Psoas muscle (tissue), 8 donors: ENCODE measurements around the gene ARHGAP30. TPM values are rescaled to one million over a fixed set of nuclear protein-coding genes. Genes with fewer than 3 reads are reported as not detected.

Source experiments
- ATAC-seq, 4 donors: fragments of 200-7000 bp; cut with Tn5 transposase; one replicate each; pipeline ENCODE4 v1.9.1; 2020; ENCODE audit warnings: moderate library complexity in 3 of 4, mild to moderate bottlenecking in 2 of 4
- DNase-seq, 2 donors: peaks; one replicate each; pipeline ENCODE4 v3.0.0-alpha.2; 2020
- H3K27ac ChIP-seq: fragments of 200-600 bp; one replicate; pipeline ENCODE4 v1.8.0; 2022
- H3K27me3 ChIP-seq, 3 donors: fragments of 200-600 bp in 1 of 3; one replicate each; pipeline versions ENCODE4 v1.6.1 to v1.8.0; 2013 to 2022; ENCODE audit warnings: low read length in 2 of 3, mild to moderate bottlenecking in 2 of 3, moderate library complexity in 1 of 3; ENCODE audit not compliant: insufficient read depth in 3 of 3
- H3K36me3 ChIP-seq, 2 donors: fragments of 200-600 bp in 1 of 2; one replicate each; pipeline versions ENCODE4 v1.6.1 to v1.8.0; 2013 to 2022; ENCODE audit warnings: low read depth in 1 of 2, mild to moderate bottlenecking in 1 of 2, moderate library complexity in 1 of 2; ENCODE audit not compliant: insufficient read depth in 1 of 2
- H3K4me1 ChIP-seq: fragments of 200-600 bp; one replicate; pipeline ENCODE4 v1.8.0; 2022
- H3K4me3 ChIP-seq: fragments of 200-600 bp; one replicate; pipeline ENCODE4 v1.8.0; 2022; ENCODE audit warnings: mild to moderate bottlenecking
- H3K9me3 ChIP-seq: fragments of 200-600 bp; one replicate; pipeline ENCODE4 v1.8.0; 2022
- WGBS, 3 donors: extraction: QIAGEN DNeasy Blood & Tissue Kit; methylation state at CpG; one replicate each; pipeline versions ENCODE4 v1.1.6 to v1.1.7; 2013; 5-methylcytosine and 5-hydroxymethylcytosine counted together
- intact Hi-C, 2 donors: fragments of 100-400 bp; cut with DNase I; formaldehyde crosslinking; loops; one replicate each; pipeline versions ENCODE4 v1.11.0 to v1.14.2; 2022
- polyA plus RNA-seq, 3 donors: library from polyadenylated mRNA; stranded (reverse); fragments of 200-250 nt; gene quantifications; one replicate each; pipeline ENCODE4 v1.2.3, GENCODE V29; 2013
- total RNA-seq, 4 donors: library from RNA; stranded (reverse); fragmentation: NEBNext Ultra II Directional in 2 of 4; extraction: Animal tissue kit (Norgen Biotek cat#: 25700) in 2 of 4; gene quantifications; one replicate each; pipeline versions ENCODE4 v1.2.1 to v1.2.4, GENCODE V29; 2021 to 2023
- TF ChIP-seq, protein P1 (sequence below): fragments of 200-600 bp; IDR thresholded peaks from one replicate; pipeline ENCODE4 v1.8.0; 2022; ENCODE audit warnings: antibody characterized with exemption
- donor health status: healthy with polysubstance abuse.
- donor health status: DM: no; HTN: no; CAD: no; lungs with moderate emphysema.
- donor health status: Bipolar disorder and iron deficiency.
- donor health status: healthy.
- donor health status: DM: yes; HTN: yes; CAD: no.
- donor health status: DM: no; HTN: no; CAD: no.
- donor health status: DM: no; HTN: no; CAD: no.
- donor health status: DM: yes; HTN: yes; CAD: no.

The ARHGAP30 gene
- total and polyA plus RNA-seq, 7 donors = 0.44 to 3.3 (median 1.6) TPM

- Histone ChIP-seq H3K27ac (no peak within 1 kb of the TSS), H3K9me3 (no peaks in the 10 kb centered on the region), H3K36me3 (no peaks in the 10 kb centered on the region), H3K4me1 (no peaks in the 10 kb centered on the region), H3K27me3 (no peaks in the 10 kb centered on the region), H3K4me3 (no peak within 1 kb of the TSS)
- intact Hi-C loops = no loop called here
- no peak for ATAC-seq
- TF ChIP-seq, protein P1, sequence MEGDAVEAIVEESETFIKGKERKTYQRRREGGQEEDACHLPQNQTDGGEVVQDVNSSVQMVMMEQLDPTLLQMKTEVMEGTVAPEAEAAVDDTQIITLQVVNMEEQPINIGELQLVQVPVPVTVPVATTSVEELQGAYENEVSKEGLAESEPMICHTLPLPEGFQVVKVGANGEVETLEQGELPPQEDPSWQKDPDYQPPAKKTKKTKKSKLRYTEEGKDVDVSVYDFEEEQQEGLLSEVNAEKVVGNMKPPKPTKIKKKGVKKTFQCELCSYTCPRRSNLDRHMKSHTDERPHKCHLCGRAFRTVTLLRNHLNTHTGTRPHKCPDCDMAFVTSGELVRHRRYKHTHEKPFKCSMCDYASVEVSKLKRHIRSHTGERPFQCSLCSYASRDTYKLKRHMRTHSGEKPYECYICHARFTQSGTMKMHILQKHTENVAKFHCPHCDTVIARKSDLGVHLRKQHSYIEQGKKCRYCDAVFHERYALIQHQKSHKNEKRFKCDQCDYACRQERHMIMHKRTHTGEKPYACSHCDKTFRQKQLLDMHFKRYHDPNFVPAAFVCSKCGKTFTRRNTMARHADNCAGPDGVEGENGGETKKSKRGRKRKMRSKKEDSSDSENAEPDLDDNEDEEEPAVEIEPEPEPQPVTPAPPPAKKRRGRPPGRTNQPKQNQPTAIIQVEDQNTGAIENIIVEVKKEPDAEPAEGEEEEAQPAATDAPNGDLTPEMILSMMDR = no peak
- WGBS, 3 donors = 66 to 69% (median 69%) methylated on average over 20 to 22 of the region's 22 CpGs
- DNase-seq = peak in 1 of 2 donors; percentile 44
Observed at GRCh38 chr1:161089251-161089924, 19.7 kb upstream of the ARHGAP30 start, which contains the start of gene NECTIN4. Gene NECTIN4 (minus strand): TSS chr1:161089558. CDS start chr1:161089296, 262 bp downstream.

GRCh38 chr1:161088587-161089110 is 19.0 kb upstream of the ARHGAP30 start:
- H3K4me3 ChIP-seq = no peak overlapping the region
- TF ChIP-seq, protein P1 = no peak
- WGBS, 3 donors = 76 to 87% (median 80%) methylated on average over 3 of the region's 3 CpGs
- no peaks in the 10 kb centered on the region for H3K9me3 ChIP-seq
- H3K36me3 ChIP-seq = no peaks in the 10 kb centered on the region
- intact Hi-C loops = no loop called here
- H3K4me1 ChIP-seq = no peaks in the 10 kb centered on the region
- ATAC-seq = no peak
- peak in 1 of 2 donors; percentile 26 for DNase-seq
- no peak overlapping the region for H3K27ac ChIP-seq
- no peaks in the 10 kb centered on the region for H3K27me3 ChIP-seq

- no peak for ATAC-seq
- Histone ChIP-seq H3K27ac (no peak overlapping the region), H3K36me3 (no peaks in the 10 kb centered on the region), H3K4me1 (no peaks in the 10 kb centered on the region), H3K4me3 (no peak overlapping the region), H3K27me3 (no peaks in the 10 kb centered on the region), H3K9me3 (no peaks in the 10 kb centered on the region)
- TF ChIP-seq, protein P1 = no peak
- 54 to 65% (median 60%) methylated on average over 4 of the region's 4 CpGs for WGBS, 3 donors
- intact Hi-C loops = no loop called here
- DNase-seq = no peak
Observed at GRCh38 chr1:161086457-161086856, 16.8 kb upstream of the ARHGAP30 start.

DNA sequence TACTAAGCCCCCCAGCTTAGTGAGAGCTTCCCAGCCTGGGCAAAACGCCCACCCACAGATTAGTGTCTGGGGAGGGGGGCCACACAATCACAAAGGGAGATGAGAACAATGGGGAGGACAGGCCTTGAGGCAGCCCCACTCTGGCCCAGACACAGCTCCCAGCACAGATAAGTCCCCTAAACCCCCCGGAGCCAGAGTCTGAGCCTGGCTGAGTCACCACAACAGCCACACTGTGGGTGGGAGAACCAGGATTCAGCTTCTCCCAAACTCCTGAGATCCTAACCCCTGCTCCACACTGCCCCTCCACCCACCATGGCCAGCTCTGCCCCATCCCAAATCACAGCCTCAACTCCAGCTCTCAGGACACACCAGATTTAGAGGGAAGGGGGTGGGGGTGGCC is 15.5 kb upstream of the ARHGAP30 start:
- no peaks in the 10 kb centered on the region for H3K9me3 ChIP-seq
- intact Hi-C loops = no loop called here
- no peak for DNase-seq
- no peaks in the 10 kb centered on the region for H3K36me3 ChIP-seq
- no peak overlapping the region for H3K4me3 ChIP-seq
- TF ChIP-seq, protein P1 = no peak
- ATAC-seq = no peak
- 57 to 69% (median 65%) methylated on average over 2 of the region's 2 CpGs for WGBS, 3 donors
- H3K27me3 ChIP-seq = no peaks in the 10 kb centered on the region
- H3K4me1 ChIP-seq = no peaks in the 10 kb centered on the region
- H3K27ac ChIP-seq = no peak overlapping the region
